Peyer's patch (tissue), 4 donors: Measurements from ENCODE around the gene DDX55.

Experiments used
- POLR2A ChIP-seq, 2 donors: fragments of 450-650 bp; IDR thresholded peaks; one replicate each; pipeline ENCODE4 v1.5.1; 2017; ENCODE audit warnings: antibody characterized with exemption in 2 of 2, mild to moderate bottlenecking in 2 of 2, moderate library complexity in 2 of 2
- TF ChIP-seq, protein P1 (sequence below), 6 experiments: fragments of 450-650 bp in 4 of 6; fragments of 200-600 bp in 2 of 6; sonication (generic) in 1 of 6; IDR thresholded peaks; one replicate each; pipeline ENCODE4 v1.5.1; 2017 to 2019; ENCODE audit warnings: antibody characterized with exemption in 6 of 6, mild to moderate bottlenecking in 3 of 6, moderate library complexity in 1 of 6

DNA sequence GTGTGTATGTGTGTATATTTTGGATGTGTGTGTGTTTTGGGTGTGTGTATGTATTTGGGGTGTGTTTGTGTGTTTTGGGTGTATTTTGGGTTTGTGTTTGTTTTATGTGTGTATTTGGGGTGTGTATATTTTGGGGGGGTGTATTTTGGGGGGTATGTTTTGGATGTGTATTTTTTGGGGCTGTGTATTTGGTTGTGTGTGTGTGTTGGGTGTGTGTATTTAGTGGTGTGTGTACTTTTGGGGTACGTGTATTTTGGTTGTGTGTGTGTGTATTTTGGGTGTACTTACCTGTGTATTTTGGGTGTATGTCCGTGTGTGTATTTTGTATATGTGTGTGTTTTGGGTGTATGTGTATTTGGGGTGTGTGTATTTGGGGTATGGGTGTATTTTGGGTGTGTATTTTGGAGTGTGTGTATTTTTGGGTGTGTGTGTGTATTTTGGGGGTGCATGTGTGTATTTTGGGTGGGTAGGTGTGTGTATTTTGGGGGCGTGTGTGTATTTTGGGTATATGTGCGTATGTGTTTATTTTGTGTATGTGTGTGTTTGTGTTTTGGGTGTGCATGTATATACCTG lies 52.3 kb downstream of the DDX55 start:
- TF ChIP-seq, protein P1, sequence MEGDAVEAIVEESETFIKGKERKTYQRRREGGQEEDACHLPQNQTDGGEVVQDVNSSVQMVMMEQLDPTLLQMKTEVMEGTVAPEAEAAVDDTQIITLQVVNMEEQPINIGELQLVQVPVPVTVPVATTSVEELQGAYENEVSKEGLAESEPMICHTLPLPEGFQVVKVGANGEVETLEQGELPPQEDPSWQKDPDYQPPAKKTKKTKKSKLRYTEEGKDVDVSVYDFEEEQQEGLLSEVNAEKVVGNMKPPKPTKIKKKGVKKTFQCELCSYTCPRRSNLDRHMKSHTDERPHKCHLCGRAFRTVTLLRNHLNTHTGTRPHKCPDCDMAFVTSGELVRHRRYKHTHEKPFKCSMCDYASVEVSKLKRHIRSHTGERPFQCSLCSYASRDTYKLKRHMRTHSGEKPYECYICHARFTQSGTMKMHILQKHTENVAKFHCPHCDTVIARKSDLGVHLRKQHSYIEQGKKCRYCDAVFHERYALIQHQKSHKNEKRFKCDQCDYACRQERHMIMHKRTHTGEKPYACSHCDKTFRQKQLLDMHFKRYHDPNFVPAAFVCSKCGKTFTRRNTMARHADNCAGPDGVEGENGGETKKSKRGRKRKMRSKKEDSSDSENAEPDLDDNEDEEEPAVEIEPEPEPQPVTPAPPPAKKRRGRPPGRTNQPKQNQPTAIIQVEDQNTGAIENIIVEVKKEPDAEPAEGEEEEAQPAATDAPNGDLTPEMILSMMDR (IDR thresholded peaks at IDR 0.05) = no peak
- TF ChIP-seq POLR2A (IDR thresholded peaks at IDR 0.05) = no peak
